T-helper 2 cell treated with Interferon-gamma antibody and Interleukin-4, amounts not matched to agents 100 ng/mL and 5 ng/mL, for 36 hours (primary cell): ENCODE data around the gene TRABD. TPM values are rescaled to one million over a fixed set of nuclear protein-coding genes. Genes with fewer than 3 reads are reported as not detected.

ENCODE experiments used
- intact Hi-C: fragments of 100-400 bp; cut with micrococcal nuclease; formaldehyde crosslinking; loops from one replicate; pipeline ENCODE4 v1.15.1; 2023
- total RNA-seq: library from RNA; stranded (reverse); gene quantifications from 2 replicates; pipeline ENCODE4 v1.2.3, GENCODE V29; 2022

TRABD gene
- total RNA-seq, 1 donor from 2014 or later = 140 TPM

DNA sequence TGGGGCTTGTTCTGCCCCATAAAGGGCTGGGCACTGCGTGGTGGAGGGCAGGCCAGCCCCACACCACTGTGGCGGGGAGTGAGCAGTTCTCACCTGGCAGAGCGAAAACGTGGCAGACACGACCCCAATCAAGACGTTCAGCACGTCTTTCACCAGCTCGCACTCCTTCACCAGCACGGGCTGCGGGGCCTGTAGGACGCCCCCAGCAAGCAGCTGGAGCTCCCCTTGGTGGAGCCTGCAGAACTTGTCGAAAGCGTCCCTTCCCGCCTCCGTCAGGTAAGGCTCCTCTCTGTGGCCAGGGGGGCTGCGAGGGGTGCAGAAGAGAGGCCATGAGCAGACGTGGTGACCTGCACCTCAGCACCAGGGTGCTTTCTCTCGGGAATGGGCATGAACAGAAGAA, 47.5 kb downstream of the TRABD start:
- intact Hi-C loops = no loop called here

DNA sequence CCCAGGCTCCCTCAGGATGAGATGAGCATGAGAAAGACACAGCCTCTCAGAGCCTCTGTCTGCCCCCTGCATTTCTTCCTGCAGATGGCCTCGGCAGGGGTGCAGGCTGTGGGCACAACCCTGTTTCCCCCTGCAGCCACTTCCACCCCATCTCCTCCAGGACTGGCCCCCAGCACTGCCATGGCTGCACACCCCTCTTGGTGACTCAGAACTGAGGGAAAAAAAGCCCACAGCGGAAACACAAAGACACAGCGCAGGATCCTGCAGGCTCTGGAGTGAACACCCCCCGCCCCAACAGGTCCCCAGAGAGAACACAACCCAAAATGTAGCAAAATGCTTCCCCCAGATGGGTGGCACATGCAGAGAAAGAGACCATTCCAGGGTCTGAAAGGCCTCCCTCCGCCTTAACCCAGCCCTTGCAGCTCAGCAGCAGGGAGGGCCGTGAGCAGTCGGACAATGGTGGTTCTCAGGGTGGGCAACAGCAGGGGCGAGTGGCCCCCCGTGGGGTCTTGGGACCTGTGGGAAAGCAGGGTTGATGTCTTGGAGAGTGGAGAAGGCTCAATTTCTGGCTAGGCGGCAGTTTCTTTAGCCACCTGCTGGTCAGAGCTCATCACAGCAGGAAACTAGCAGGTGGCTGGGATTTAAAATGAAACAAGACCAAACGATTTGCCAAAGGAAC, 51.2 kb downstream of the TRABD start:
- intact Hi-C loops = no loop called here

DNA sequence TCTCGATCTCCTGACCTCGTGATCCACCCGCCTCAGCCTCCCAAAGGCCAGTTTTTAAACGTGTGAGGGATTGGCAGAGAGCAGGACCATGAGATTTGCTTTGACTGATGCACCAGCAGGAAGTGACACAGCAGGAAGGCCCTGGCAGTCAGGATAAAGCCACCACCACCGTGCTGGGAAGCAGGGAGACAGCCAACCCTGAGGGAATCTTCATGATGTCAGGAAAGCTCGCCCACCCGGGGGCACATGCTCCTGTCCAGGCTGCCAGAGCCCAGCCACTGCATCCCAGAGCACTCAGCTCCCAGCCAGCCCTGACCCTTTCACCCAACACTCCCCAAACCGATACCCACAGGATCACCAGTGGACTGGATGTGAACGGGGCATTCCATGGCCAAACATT, 53.0 kb downstream of the TRABD start:
- intact Hi-C loops = no loop called here

DNA sequence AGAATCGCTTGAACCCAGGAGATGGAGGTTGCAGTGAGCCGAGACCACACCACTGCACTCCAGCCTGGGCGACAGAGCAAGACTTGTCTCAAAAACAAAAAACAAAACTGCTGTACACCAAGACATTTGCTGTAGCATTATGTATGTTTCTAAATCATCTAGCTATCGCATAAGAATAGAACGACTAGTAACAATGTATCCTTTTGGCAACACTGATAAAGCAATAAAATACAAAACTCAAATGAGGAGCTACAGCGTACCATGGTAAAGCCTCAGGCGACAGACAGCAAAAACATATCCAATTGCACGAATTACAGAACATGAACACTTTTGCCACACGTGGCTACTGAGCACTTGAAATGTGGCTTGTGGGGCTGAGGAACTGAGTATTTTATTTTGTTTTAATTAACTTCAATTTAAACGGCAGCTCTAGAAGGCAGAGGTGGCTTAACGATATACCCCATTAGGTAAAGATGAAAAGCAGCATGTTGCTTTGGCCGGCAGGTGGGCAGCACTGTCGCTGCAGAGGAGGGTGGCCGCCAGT, 56.8 kb downstream of the TRABD start:
- intact Hi-C loops = loop anchor here (5.0 kb wide), 1 partner anchor 55 kb away; the partner anchor contains the start of gene TRABD

DNA sequence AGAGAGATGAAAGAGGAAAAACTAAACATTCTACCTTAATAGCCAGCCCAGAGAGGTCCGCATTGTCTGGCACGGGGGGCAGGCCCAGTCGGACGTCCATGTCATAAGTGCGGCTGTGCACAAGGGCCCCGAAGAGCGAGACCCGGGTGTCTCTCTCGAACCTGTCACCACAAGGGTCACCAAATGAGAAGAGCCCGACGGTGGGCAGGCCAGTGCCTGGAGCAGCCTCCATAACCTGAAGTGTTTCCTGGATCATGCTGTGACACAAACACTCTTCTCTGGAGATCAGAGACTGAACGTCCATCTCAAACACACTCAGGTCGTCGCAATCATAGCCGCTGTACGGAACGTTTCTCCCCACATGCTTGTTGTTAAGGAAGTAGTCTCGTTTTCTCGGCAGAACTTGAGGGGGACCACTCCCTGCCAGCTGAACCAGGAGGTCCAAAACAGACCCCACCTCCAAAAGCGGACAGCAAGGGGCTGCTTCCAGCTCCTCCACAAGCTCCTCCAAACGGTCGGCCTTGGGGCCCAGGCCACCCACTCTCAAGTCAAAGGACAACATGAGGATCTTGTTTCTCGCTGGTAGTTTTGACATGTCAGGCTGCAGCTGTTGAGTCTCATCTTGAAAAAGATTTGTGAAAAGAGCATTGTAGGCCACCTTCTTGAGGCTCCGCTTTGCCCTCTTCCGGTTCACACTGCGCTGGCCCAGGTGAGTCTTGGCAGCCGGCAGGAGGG, 58.1 kb downstream of the TRABD start:
- intact Hi-C loops = loop anchor here (2.0 to 5.0 kb wide), 2 partner anchors 57 to 99 kb away; partner anchors contain the start of genes PPP6R2 and TRABD

DNA sequence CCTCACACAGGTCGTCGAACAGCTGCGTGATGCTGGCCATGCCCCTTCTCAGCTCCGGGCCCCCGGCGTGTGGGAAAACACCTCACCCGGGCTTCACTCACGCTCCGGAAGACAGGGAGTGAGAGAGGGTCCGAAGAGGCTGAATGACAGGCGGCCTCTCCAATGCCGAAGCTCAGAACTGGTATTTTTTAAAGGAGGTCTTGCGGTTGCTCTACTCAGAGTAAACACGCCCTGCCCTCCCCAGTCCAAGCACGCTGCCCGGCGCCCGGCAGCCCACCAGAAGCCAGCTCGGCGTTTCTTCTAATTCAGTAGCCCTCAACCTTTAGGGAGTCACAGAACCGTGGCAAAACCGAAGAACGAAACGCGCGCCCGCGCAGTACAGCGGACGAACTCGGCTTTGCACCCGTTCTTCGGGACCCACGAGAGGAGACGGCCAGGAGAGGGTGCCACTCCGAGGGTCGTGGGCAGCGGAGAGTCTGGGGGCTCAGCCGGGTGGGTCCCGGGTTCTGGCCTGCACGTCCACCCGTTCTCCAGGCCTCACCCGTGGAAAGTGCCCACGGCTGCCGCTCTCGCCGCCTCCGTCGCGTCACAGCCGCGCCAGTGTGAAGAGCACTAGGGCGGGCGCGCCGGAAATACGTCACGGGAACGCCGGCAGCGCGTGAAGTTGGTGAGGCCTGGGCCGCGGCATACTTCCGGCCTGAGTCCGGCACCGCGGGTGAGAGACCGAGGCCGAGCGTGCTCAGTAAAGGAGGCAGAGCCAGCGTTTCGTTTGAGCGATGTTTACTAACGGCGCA, 58.9 kb downstream of the TRABD start, which contains the start of gene TUBGCP6:
Gene TUBGCP6, minus strand, starts transcription at position 604 of the 794 bp plus-strand sequence. Its CDS starts 564 bp downstream, at position 40.
- intact Hi-C loops = loop anchor here (2.0 to 5.0 kb wide), 2 partner anchors 57 to 98 kb away; partner anchors contain the start of genes PPP6R2 and TRABD

DNA sequence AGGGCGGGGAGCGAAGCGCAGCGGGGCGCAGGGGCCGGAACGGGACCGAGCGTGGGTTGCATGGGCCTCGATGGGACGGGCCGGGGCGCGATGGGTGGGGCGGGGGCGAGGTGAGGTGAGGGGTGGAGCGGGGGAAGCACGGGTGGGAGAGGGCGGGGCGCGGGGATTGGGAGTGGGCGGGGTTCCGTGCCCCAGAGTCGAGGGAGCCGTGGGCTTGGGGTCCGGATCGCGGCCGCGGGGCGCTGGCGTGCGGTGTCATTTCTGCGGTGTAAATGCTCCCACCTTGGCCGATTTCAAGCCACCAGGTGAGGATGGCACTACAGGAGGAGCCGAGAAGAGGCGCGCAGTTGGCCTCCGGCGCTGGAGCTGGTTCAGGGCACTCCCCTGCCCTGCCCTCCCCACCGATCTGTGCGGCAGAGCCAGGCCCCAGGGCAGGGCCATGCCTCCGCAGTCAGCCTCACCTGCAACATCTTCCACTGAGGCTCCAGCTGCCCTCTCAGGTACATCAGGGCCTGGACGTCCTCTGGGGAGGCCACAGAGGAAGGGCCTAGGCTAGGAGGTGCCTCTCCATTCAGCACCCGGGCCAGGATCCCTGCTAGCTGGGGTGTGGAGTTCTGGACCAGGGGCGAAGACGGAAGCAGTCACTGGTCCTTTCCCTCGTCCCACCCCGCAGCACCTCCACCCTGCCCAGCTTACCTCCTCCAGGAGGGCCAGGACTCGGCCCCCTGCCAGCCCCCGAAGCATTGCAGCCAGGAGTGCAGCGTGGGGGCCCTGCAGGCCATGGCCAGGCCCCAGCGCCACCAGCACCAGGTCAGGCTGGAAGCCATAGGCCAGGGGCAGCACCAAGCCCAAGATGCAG, 59.7 kb downstream of the TRABD start:
- intact Hi-C loops = loop anchor here (2.0 kb wide), 1 partner anchor 97 kb away; the partner anchor contains the start of gene PPP6R2

DNA sequence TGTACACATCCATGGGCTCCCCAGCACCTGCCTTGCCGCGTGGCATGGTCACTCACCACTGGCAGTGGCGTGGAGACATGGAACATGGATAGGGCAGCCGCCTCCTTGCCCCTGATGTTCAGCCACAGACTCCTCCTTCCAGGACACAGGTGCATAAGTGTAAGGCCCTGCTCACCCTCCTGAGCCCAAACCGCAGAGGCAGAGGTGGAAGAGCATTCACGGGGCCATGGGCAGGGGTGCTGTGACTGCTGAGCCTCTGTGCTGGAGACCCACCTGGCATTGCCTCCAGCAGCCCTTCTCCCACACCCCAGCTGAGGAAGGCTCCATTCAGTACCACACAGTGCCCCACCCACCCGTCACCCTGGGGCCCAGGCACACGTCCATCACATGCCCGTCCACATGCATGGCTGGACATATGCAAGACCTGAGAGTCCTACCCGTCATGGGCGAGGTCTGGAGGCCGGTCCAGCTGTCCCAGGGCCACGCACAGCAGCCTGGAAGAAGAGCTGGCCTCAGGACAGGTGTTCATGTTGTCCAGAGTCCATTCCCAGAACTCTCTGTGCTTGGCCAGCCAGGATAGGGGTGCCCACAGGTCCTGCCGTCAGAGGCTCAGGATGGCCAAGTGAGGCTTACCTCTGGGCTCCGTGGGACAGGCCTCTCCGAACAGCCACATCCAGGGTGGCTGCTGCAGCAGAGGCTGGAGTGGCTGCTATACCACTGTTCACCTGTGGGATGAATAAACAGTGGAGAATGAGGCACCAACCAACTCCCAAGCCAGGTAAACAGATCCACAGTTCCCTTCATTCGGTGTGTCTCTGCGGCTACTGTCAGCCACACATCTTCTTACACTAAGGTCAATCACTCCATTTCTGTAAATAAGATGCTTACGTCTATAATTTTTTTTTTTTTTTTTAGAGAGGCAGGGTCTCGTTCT, 60.8 kb downstream of the TRABD start:
- intact Hi-C loops = no loop called here

DNA sequence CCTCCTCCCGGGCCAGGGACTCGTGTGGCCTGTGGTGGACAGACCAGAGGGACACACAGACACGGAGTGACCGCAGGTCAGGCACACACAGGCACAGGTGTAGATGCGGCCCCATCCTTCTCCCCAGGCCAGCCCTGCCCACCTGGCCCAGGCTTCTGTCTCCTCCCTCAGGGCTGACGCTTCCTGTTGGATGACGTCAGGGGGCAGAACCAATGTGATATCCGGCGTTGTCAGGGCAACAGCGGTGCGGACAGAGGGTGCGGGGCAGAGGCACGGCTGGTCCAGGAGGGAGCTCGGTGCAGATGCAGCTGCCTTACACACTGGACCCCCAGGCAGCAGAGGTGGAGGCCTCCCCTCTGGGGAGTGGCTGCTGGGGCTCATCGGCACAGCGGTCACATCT, 62.0 kb downstream of the TRABD start:
- intact Hi-C loops = no loop called here

DNA sequence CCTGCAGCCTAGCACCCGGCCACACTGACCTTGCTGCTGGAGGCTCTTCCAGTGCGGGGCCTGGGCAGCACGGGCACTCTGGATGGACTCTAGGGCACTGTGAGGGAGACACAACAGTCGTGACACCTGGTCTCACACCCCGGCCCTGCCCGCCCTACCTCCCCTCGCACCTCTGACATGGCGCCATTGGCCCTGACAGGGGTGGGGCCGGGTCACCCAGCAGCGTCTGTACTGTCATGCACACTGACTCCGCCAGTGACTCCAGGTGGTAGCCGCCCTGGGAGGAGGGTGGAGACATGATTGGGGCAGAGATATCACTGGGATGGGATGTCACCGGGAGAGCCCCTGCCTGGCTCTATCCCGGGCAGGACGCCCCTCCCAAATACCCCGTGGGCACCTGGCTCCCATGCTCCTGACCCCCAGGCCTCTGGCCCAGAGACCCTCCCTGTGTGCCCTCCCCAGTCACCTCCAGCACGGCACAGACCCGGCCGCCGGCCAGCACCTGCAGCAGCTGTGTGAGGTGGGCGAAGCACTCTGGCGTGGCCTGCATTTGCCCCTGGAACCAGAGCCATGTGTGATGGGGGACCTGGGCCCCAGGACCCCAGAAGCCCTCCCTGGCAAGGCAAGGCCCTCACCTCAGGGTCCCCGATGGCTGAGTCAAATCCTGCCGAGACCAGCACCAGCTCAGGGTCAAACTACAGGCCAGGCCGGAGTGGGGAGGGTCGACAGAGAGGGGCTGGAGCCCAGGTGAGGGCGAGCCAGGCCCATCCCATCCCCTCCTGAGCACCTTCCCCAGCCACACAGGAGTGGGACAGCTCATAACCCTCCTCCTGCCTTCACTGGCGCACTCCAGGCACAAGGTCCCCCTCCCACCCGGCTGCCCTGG, 62.7 kb downstream of the TRABD start:
- intact Hi-C loops = no loop called here

Other genes starting within 250 kb of the TRABD start
- gene PIM3, start 225.1 kb upstream of the TRABD start, total RNA-seq = 52.6 and 52.8 TPM in 2 replicates
- not detected in 2 replicates for gene IL17REL, start 173.1 kb upstream of the TRABD start, total RNA-seq
- not detected in 2 replicates for gene TTLL8, start 127.6 kb upstream of the TRABD start, total RNA-seq
- 0.32 and 0.55 TPM in 2 replicates for gene MLC1, start 100.5 kb upstream of the TRABD start, total RNA-seq
- not detected in 2 replicates for gene MOV10L1, start 95.9 kb upstream of the TRABD start, total RNA-seq
- 0.30 and 0.34 TPM in 2 replicates for gene PANX2, start 15.2 kb upstream of the TRABD start, total RNA-seq
- 22.4 and 25.0 TPM in 2 replicates for gene SELENOO, start 15.1 kb downstream of the TRABD start, total RNA-seq
- gene TUBGCP6, start 59.1 kb downstream of the TRABD start, total RNA-seq = 56.4 and 57.5 TPM in 2 replicates
- 87.4 and 88.2 TPM in 2 replicates for gene HDAC10, start 65.4 kb downstream of the TRABD start, total RNA-seq
- 5.5 and 5.7 TPM in 2 replicates for gene MAPK12, start 75.8 kb downstream of the TRABD start, total RNA-seq
- 10.2 and 12.0 TPM in 2 replicates for gene MAPK11, start 84.5 kb downstream of the TRABD start, total RNA-seq
- gene PLXNB2, start 121.7 kb downstream of the TRABD start, total RNA-seq = 10.1 and 11.0 TPM in 2 replicates
- 3.2 and 3.3 TPM in 2 replicates for gene DENND6B, start 141.1 kb downstream of the TRABD start, total RNA-seq
- gene PPP6R2, start 157.4 kb downstream of the TRABD start, total RNA-seq = 49.8 and 54.9 TPM in 2 replicates